ENCODE data around the gene C1QTNF9B. TPM values are rescaled to one million over a fixed set of nuclear protein-coding genes. Genes with fewer than 3 reads are reported as not detected.
A peak's percentile ranks its signal among the peaks of the same experiment; 100 is the strongest.

C1QTNF9B gene
- total RNA-seq, 2 donors from 2014 or later, result not detected

DNA sequence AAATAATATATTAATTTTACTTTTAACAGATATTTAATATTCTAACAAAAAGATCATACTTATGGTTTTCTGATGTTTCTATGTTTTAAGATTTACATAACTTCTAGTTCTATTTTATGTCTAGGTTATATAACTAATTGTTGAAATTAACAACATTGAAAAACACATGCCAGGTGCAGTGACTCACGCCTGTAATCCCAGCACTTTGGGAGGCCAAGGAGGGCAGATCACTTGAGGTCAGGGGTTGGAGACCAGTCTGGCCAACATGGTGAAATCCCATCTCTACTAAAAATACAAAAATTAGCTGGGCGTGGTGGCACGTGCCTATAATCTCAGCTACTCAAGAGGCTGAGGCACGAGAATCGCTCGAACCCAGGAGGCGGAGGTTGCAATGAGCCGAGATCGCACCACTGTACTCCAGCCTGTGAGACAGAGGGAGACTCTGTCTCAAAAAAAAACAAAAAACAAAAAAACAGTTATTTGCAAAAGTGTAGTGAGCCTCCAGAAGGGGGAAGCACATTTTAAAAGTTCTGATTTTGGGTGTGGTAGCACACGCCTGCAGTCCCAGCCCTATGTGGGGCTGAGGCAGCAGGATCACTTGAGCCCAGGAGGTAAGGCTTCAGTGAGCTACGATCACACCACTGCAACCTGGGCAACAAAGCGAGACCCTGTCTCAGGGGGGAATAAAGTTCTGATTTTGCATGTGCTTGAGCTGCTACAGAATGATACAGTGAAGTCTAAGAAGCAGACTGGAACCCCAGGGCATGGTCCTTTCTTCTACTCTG, 26.8 kb downstream of the C1QTNF9B start:
- Mint-ChIP-seq H3K9me3 (no peaks in the 10 kb centered on the region), H3K36me3 (no peaks in the 10 kb centered on the region), H3K27ac (no peak overlapping the region)
- ATAC-seq (no peak), DNase-seq (ENCODE audit: low spot score in 2 of 2) (no peak)

DNA sequence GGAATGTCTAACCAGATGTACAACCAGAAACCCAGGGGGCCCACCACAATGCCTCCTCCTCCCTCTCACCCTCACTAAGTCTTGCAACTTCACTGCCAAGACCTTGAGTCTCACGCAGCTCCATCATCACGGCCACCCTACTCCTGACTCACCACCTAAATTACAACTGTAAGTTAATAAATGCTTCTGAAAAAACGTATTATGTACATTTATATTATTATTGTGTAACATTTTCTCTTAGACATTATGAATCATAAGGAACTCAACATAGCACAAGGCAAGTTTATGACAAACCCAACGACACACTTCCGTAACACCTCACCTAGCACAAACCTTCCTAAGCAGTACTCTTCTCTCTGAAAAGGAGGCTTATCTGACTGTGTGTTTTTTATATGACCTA, 28.8 kb downstream of the C1QTNF9B start:
- ATAC-seq (no peak), DNase-seq (ENCODE audit: low spot score in 2 of 2) (no peak)
- no peaks in the 10 kb centered on the region for H3K36me3 Mint-ChIP-seq
- H3K27ac Mint-ChIP-seq, result no peak overlapping the region
- H3K9me3 Mint-ChIP-seq, result no peaks in the 10 kb centered on the region

DNA sequence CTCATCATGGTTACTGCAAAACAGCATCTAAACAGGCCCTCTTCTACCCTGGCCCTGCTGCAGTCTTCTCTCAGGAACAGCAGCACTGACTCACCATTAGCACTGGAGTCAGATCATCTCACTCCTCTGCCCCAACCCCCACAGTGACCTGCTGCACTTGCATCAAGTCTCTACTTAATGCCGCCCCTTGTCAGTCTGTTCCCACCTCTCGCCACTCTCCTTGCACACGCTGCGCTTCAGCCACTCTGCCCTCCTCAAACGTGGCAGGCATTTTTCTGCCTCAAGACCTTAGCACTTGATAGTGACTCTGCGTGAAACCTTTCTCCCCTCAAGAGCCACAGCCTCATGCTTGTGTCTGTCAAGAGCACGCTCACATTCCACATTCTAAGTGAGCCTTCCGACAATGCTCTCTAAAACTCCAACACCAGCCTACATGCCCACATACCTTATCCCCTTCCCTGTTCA, 30.2 kb downstream of the C1QTNF9B start:
- Mint-ChIP-seq H3K27ac (no peak overlapping the region), H3K36me3 (no peaks in the 10 kb centered on the region), H3K9me3 (no peaks in the 10 kb centered on the region)
- DNase-seq (ENCODE audit: low spot score in 2 of 2) (no peak), ATAC-seq (no peak)

DNA sequence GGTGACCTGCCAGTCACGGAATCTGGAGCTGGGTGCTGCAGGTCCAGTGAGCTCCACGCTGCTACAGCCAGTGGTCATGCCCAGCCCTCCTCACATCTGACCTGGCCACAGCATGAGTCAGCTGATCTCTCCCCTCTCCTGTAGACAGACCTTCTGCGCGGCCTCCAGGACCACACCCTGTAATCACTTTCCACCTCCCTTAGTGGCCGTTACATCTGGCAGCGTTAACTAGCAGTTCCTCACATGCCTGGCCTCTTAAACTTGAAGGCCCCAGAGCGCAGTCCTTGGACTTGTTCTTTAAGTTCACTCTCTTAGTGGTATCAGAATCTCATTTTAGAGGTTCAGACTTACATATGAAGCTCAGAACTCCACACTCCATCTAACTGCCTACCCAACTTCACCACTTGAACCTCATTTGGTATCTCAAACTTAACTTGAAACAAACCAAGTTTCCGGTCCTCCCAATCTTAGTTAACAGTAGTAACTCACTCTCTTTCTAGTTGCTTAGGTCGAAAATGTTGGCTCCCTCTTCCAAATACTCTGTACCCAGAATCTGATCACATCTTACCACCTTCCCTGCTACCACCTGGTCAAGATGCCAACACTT, 30.8 kb downstream of the C1QTNF9B start:
- H3K27ac Mint-ChIP-seq, result no peak overlapping the region
- no peaks in the 10 kb centered on the region for H3K36me3 Mint-ChIP-seq
- ATAC-seq, result no peak
- H3K9me3 Mint-ChIP-seq, result no peaks in the 10 kb centered on the region
- DNase-seq (ENCODE audit: low spot score in 2 of 2), result no peak

- ATAC-seq, result no peak
- Mint-ChIP-seq H3K9me3 (no peaks in the 10 kb centered on the region), H3K27ac (no peak overlapping the region), H3K36me3 (no peaks in the 10 kb centered on the region)
- DNase-seq (ENCODE audit: low spot score in 2 of 2), result no peak
Measured at GRCh38 chr13:23865906-23866305, 31.4 kb downstream of the C1QTNF9B start.

DNA sequence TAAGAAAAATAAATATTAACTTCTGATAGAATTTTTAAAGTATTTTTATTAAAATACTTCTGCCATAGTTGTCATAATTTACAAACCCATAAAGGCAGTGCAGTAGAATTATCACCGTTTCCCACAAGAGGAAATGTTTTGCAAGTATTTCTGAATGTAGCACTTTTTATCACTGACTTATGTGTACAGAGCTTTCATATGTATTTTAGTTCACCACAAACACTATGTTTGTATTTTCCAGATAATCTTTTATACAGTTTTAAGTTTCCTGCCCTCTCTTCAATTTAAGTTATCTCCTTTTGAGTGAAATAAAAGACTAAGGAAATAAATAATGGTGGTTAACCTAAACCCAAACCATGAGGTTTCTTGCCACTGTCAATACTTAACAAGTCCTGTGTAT, 32.3 kb downstream of the C1QTNF9B start:
- H3K9me3 Mint-ChIP-seq, result no peaks in the 10 kb centered on the region
- no peak overlapping the region for H3K27ac Mint-ChIP-seq
- DNase-seq (ENCODE audit: low spot score in 2 of 2), result no peak
- ATAC-seq, result no peak
- peaks cover 0 to 2% of the 10 kb centered on the region in 2 donors for H3K36me3 Mint-ChIP-seq

DNA sequence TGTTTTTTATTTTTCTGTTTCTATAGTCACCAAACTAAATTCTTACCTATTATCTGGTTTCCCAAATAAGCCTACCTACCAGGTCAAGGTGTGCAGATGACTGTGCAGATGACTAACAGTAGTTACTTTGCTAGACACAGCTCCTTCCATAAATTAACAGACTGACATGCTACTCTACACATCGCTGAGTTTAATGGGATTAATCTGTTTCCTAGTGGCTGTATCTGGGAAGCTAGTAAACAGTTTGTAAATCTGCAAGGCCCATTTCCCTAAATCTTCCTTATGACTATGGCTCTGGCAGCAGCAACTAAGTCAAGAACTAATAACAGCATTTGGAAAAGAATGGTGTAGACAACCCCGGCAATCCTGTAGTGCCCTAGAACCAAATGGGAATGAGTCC, 36.0 kb downstream of the C1QTNF9B start:
- Mint-ChIP-seq H3K27ac (no peak overlapping the region), H3K36me3 (peaks cover 0 to 6% of the 10 kb centered on the region in 2 donors), H3K9me3 (no peaks in the 10 kb centered on the region)
- ATAC-seq (no peak), DNase-seq (ENCODE audit: low spot score in 2 of 2) (no peak)

- Mint-ChIP-seq H3K9me3 (no peaks in the 10 kb centered on the region), H3K27ac (no peak overlapping the region), H3K36me3 (peaks cover 0 to 6% of the 10 kb centered on the region in 2 donors)
- ATAC-seq (no peak), DNase-seq (ENCODE audit: low spot score in 2 of 2) (no peak)
Measured at GRCh38 chr13:23859904-23860303, 37.4 kb downstream of the C1QTNF9B start.

- Mint-ChIP-seq H3K27ac (no peak overlapping the region), H3K9me3 (no peaks in the 10 kb centered on the region), H3K36me3 (peaks cover 0 to 6% of the 10 kb centered on the region in 2 donors)
- DNase-seq (ENCODE audit: low spot score in 2 of 2), result no peak
- no peak for ATAC-seq
Measured at GRCh38 chr13:23859455-23859854, 37.8 kb downstream of the C1QTNF9B start.

DNA sequence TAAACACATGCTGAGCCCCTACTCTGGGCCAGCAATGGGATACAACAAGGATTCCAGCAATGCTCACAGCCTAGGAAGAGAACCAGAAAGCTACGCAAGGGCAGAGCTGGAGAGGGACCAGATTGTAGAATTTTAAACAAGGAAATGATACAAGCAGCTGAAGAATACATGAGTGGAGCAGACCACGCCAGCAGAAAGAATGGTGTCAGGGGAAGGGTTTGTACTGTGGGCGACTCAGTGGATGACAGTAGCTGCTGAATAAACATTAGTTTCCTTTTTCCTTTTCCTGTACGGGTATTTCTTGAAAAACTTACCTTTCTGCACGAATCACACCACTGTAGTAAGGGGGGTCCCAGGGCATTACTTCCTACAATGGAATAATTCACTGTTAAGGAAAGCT, 38.8 kb downstream of the C1QTNF9B start:
- Mint-ChIP-seq H3K36me3 (peaks cover 0 to 6% of the 10 kb centered on the region in 2 donors), H3K27ac (no peak overlapping the region), H3K9me3 (no peaks in the 10 kb centered on the region)
- ATAC-seq (no peak), DNase-seq (ENCODE audit: low spot score in 2 of 2) (no peak)

- Mint-ChIP-seq H3K27ac (no peak overlapping the region), H3K9me3 (no peaks in the 10 kb centered on the region), H3K36me3 (peaks cover 0 to 6% of the 10 kb centered on the region in 2 donors)
- ATAC-seq (no peak), DNase-seq (ENCODE audit: low spot score in 2 of 2) (no peak)
Measured at GRCh38 chr13:23856008-23856750, 41.1 kb downstream of the C1QTNF9B start.

- Mint-ChIP-seq H3K9me3 (no peaks in the 10 kb centered on the region), H3K27ac (no peak overlapping the region), H3K36me3 (peaks cover 4 to 11% of the 10 kb centered on the region in 2 donors)
- DNase-seq (ENCODE audit: low spot score in 2 of 2) (no peak), ATAC-seq (peak in 1 of 2 donors; percentile 16)
Measured at GRCh38 chr13:23855360-23855759, 41.9 kb downstream of the C1QTNF9B start.

DNA sequence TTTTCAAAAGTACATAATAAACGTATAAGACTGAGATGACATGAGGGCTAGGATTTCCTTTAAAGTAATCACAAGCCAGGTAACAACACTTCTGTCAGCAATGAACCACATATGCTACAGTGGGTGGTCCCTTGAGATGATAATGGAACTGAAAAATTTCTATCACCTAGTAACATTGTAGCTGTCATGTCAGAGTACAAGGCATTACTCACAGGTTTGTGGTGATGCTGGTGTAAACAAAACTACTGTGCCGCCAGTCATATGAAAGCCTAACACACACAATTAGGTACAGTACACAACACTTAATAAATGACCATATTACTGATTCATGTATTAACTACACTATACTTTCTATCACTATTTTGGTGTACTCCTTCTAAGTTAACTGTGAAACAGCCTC, 45.0 kb downstream of the C1QTNF9B start:
- H3K27ac Mint-ChIP-seq, result no peak overlapping the region
- DNase-seq (ENCODE audit: low spot score in 2 of 2) (no peak), ATAC-seq (peak in 1 of 2 donors; percentile 34)
- H3K36me3 Mint-ChIP-seq, result peaks cover 5 to 6% of the 10 kb centered on the region in 2 donors
- H3K9me3 Mint-ChIP-seq, result no peaks in the 10 kb centered on the region

GRCh38 chr13:23851106-23851505, 46.2 kb downstream of the C1QTNF9B start:
- H3K9me3 Mint-ChIP-seq, result no peaks in the 10 kb centered on the region
- peaks cover 5 to 6% of the 10 kb centered on the region in 2 donors for H3K36me3 Mint-ChIP-seq
- no peak for ATAC-seq

GRCh38 chr13:23850134-23850533, 47.2 kb downstream of the C1QTNF9B start:
- H3K36me3 Mint-ChIP-seq, result peaks cover 5 to 6% of the 10 kb centered on the region in 2 donors

More at GRCh38 chr13:23851106-23851505, 46.2 kb downstream of the C1QTNF9B start:
- no peak for DNase-seq (ENCODE audit: low spot score in 2 of 2)
- no peak overlapping the region for H3K27ac Mint-ChIP-seq

GRCh38 chr13:23849670-23850069, 47.6 kb downstream of the C1QTNF9B start:
- H3K36me3 Mint-ChIP-seq, result peaks cover 5 to 6% of the 10 kb centered on the region in 2 donors
- DNase-seq (ENCODE audit: low spot score in 2 of 2) (no peak), ATAC-seq (no peak)
- no peak overlapping the region for H3K27ac Mint-ChIP-seq
- no peaks in the 10 kb centered on the region for H3K9me3 Mint-ChIP-seq

More at GRCh38 chr13:23850134-23850533, 47.2 kb downstream of the C1QTNF9B start:
- ATAC-seq (peak in 1 of 2 donors; percentile 44), DNase-seq (ENCODE audit: low spot score in 2 of 2) (no peak)
- H3K27ac Mint-ChIP-seq, result no peak overlapping the region
- no peaks in the 10 kb centered on the region for H3K9me3 Mint-ChIP-seq

DNA sequence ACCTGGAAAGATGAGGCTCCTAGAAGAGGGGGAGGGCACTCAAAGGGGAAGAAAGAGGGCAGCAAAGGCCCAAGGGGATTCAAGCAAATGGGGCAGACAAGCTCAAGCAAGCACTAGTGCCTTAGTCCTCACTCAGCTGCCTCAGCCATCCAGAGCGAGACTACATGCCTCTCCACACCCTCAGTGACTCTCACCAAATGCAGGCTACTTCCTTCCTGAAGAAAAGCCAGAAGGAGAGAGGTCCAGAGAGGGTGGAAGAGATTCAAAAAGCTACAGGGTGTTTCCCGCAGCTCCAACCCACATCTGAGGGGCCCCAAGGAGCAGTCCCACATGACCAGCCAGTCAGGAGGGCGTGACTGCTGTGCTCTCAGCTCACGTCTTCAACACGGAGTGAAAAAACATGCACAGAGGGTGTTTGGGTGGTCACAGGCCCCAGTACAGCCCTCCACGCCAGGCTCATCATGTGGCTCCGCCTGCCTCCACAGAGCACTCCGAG, 48.6 kb downstream of the C1QTNF9B start:
- H3K9me3 Mint-ChIP-seq, result no peaks in the 10 kb centered on the region
- H3K27ac Mint-ChIP-seq, result no peak overlapping the region
- DNase-seq (ENCODE audit: low spot score in 2 of 2) (no peak), ATAC-seq (no peak)
- H3K36me3 Mint-ChIP-seq, result peaks cover 5 to 6% of the 10 kb centered on the region in 2 donors
